ENCODE measurements around the gene SLC25A22. TPM values are rescaled to one million over a fixed set of nuclear protein-coding genes. Genes with fewer than 3 reads are reported as not detected.

The SLC25A22 gene
- total RNA-seq, 2 experiments from 2014 or later: 9.1 to 11.1 TPM

DNA sequence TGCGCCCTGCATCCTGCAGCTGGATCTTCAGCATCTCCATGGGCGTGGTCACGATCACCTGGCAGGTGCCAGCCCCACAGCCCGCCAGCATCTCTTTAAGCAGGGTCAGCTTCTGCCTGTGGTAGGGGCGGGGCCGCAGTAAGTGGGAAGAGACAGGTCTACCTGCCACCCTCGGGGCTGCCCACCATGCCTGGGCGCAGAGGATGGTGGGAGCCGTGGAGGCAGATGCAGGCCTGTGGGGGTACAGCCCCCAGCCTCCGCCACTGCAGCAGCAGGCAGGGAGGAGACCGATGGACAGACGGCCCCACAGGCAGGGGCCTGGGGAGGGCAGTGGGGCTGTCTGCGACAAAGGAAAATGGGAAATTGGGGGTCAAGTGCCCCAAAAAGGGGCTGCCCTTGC, 5.2 kb downstream of the SLC25A22 start:
- Histone ChIP-seq H3K4me3 (ENCODE audit: low read length) (no peak overlapping the region), H3K4me1 (ENCODE audit: insufficient read depth, low read length) (peaks cover 51% of the 10 kb centered on the region), H3K27me3 (ENCODE audit: control insufficient read depth in 1 of 2, insufficient read depth in 2 of 2, low read length in 2 of 2) (peaks cover 0 to 5% of the 10 kb centered on the region in 2 experiments), H3K27ac (ENCODE audit: low read depth in 1 of 2, low read length in 2 of 2) (no peak overlapping the region), H3K9me3 (ENCODE audit: control insufficient read depth in 1 of 2, insufficient read depth in 1 of 2, low read length in 2 of 2) (peaks cover 0 to 5% of the 10 kb centered on the region in 2 experiments), H3K36me3 (ENCODE audit: insufficient read depth, low read length) (peaks cover 29% of the 10 kb centered on the region)
- Mint-ChIP-seq H3K36me3 (ENCODE audit: low read depth) (peaks cover 10% of the 10 kb centered on the region), H3K4me1 (ENCODE audit: low read depth) (peaks cover 16% of the 10 kb centered on the region), H3K9me3 (no peaks in the 10 kb centered on the region), H3K27ac (no peak overlapping the region), H3K27me3 (no peaks in the 10 kb centered on the region), H3K4me3 (no peak overlapping the region)
- POLR2A ChIA-PET: no interaction called here
- ATAC-seq (ENCODE audit: poor library complexity): no peak
- TF ChIP-seq, protein P1, sequence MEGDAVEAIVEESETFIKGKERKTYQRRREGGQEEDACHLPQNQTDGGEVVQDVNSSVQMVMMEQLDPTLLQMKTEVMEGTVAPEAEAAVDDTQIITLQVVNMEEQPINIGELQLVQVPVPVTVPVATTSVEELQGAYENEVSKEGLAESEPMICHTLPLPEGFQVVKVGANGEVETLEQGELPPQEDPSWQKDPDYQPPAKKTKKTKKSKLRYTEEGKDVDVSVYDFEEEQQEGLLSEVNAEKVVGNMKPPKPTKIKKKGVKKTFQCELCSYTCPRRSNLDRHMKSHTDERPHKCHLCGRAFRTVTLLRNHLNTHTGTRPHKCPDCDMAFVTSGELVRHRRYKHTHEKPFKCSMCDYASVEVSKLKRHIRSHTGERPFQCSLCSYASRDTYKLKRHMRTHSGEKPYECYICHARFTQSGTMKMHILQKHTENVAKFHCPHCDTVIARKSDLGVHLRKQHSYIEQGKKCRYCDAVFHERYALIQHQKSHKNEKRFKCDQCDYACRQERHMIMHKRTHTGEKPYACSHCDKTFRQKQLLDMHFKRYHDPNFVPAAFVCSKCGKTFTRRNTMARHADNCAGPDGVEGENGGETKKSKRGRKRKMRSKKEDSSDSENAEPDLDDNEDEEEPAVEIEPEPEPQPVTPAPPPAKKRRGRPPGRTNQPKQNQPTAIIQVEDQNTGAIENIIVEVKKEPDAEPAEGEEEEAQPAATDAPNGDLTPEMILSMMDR (IDR thresholded peaks at IDR 0.05): no peak
- DNase-seq: no peak
- CTCF ChIA-PET: no interaction called here
- intact Hi-C loops (cut with DNase I, micrococcal nuclease): no loop called here

DNA sequence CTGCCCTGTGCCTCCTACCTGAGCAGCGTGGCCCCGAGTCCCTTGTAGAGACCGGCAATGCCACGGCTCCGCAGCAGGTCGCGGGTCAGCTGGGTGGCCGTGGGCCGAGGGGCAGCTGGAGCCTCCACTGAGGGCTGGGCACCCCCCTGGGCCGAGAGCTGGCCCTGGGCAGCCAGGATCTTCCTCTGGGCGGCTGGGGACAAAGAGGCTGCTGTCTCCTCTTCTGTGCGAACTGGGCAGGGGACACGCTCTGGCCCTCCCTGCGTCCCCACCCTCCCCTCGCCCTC, 5.6 kb downstream of the SLC25A22 start:
- Histone ChIP-seq H3K27ac (ENCODE audit: low read depth in 1 of 2, low read length in 2 of 2) (no peak overlapping the region), H3K4me1 (ENCODE audit: insufficient read depth, low read length) (peaks cover 51% of the 10 kb centered on the region), H3K27me3 (ENCODE audit: control insufficient read depth in 1 of 2, insufficient read depth in 2 of 2, low read length in 2 of 2) (peaks cover 0 to 5% of the 10 kb centered on the region in 2 experiments), H3K36me3 (ENCODE audit: insufficient read depth, low read length) (peaks cover 29% of the 10 kb centered on the region), H3K9me3 (ENCODE audit: control insufficient read depth in 1 of 2, insufficient read depth in 1 of 2, low read length in 2 of 2) (peaks cover 0 to 5% of the 10 kb centered on the region in 2 experiments), H3K4me3 (ENCODE audit: low read length) (no peak overlapping the region)
- CTCF ChIA-PET: no interaction called here
- Mint-ChIP-seq H3K4me3 (no peak overlapping the region), H3K27me3 (no peaks in the 10 kb centered on the region), H3K36me3 (ENCODE audit: low read depth) (peaks cover 10% of the 10 kb centered on the region), H3K9me3 (no peaks in the 10 kb centered on the region), H3K4me1 (ENCODE audit: low read depth) (peaks cover 16% of the 10 kb centered on the region), H3K27ac (no peak overlapping the region)
- TF ChIP-seq, protein P1 (IDR thresholded peaks at IDR 0.05): no peak
- no peak for DNase-seq
- intact Hi-C loops (cut with DNase I, micrococcal nuclease): no loop called here
- ATAC-seq (ENCODE audit: poor library complexity): no peak
- POLR2A ChIA-PET: no interaction called here

GRCh38 chr11:791658-792534, 6.2 kb downstream of the SLC25A22 start:
- no peak overlapping the region for H3K27ac Mint-ChIP-seq
- peaks cover 11% of the 10 kb centered on the region for H3K4me1 Mint-ChIP-seq (ENCODE audit: low read depth)
- Histone ChIP-seq H3K9me3 (ENCODE audit: control insufficient read depth in 1 of 2, insufficient read depth in 1 of 2, low read length in 2 of 2) (peaks cover 0 to 5% of the 10 kb centered on the region in 2 experiments), H3K4me3 (ENCODE audit: low read length) (no peak overlapping the region), H3K4me1 (ENCODE audit: insufficient read depth, low read length) (peaks cover 46% of the 10 kb centered on the region), H3K27ac (ENCODE audit: low read depth in 1 of 2, low read length in 2 of 2) (no peak overlapping the region), H3K27me3 (ENCODE audit: control insufficient read depth in 1 of 2, insufficient read depth in 2 of 2, low read length in 2 of 2) (peaks cover 0 to 5% of the 10 kb centered on the region in 2 experiments), H3K36me3 (ENCODE audit: insufficient read depth, low read length) (peaks cover 29% of the 10 kb centered on the region)
- POLR2A ChIA-PET: interaction anchor here (0.7 kb wide), 1 partner anchor 18 kb away, joined by 3 read pairs; the partner anchor contains the start of gene RPLP2
- no peak for ATAC-seq (ENCODE audit: poor library complexity)
- no peaks in the 10 kb centered on the region for H3K27me3 Mint-ChIP-seq
- DNase-seq: no peak
- peaks cover 10% of the 10 kb centered on the region for H3K36me3 Mint-ChIP-seq (ENCODE audit: low read depth)
- peak overlapping the region; percentile 56 for H3K4me3 Mint-ChIP-seq
- TF ChIP-seq, protein P1 (IDR thresholded peaks at IDR 0.05): no peak
- CTCF ChIA-PET: no interaction called here
- H3K9me3 Mint-ChIP-seq: no peaks in the 10 kb centered on the region
- intact Hi-C loops (cut with DNase I, micrococcal nuclease): no loop called here
